B cell (primary cell): ENCODE results near the gene ITPR1. TPM values are rescaled to one million over a fixed set of nuclear protein-coding genes. Genes with fewer than 3 reads are reported as not detected.

Experiments used
- ATAC-seq: fragments of 200-7000 bp; cut with Tn5 transposase; one replicate; pipeline ENCODE4 v1.10.0; 2021; ENCODE audit warnings: low read depth, mild to moderate bottlenecking, moderate number of reproducible peaks, moderate library complexity
- CTCF ChIA-PET: fragments of 350-600 bp; sonication (Branson Sonifier 250); formaldehyde crosslinking; loops from one replicate; lab custom pipeline; 2021; ENCODE audit warnings: antibody characterized with exemption, inconsistent platforms; lab: Charles Lee
- POLR2A ChIA-PET: fragments of 350-600 bp; sonication (Branson Sonifier 250); formaldehyde crosslinking; loops from one replicate; lab custom pipeline; 2021; ENCODE audit warnings: antibody characterized with exemption; lab: Charles Lee
- DNase-seq: peaks from one replicate; pipeline ENCODE4 v3.0.0; 2013
- H2AFZ ChIP-seq: 2 replicates; pipeline ENCODE4 v1.6.1; 2012; ENCODE audit warnings: mild to moderate bottlenecking, low read depth, low read length; ENCODE audit not compliant: insufficient read depth, poor library complexity, severe bottlenecking
- H3K27ac ChIP-seq, 2 donors: 1 replicate in 1 of 2; 2 replicates in 1 of 2; pipeline ENCODE4 v1.5.1; 2012 to 2013; ENCODE audit warnings: low read length in 2 of 2, mild to moderate bottlenecking in 2 of 2, moderate library complexity in 1 of 2
- H3K27me3 ChIP-seq, 4 experiments: fragments of 200-600 bp in 1 of 4; sonication (generic) in 1 of 4; replicated peaks in 1 of 4; 1 replicate in 2 of 4; 2 replicates in 2 of 4; pipeline versions ENCODE4 v1.6.1 to v1.7.0; 2013 to 2016; ENCODE audit warnings: low read length in 3 of 4, mild to moderate bottlenecking in 2 of 4, mixed read lengths in 1 of 4, moderate library complexity in 1 of 4; ENCODE audit not compliant: insufficient read depth in 4 of 4, control insufficient read depth in 3 of 4; ENCODE audit errors: control extremely low read depth in 1 of 4
- H3K36me3 ChIP-seq, 2 experiments: replicated peaks in 1 of 2; 1 replicate in 1 of 2; 2 replicates in 1 of 2; pipeline versions ENCODE4 v1.6.1 to v1.7.1; 2013; ENCODE audit warnings: low read length in 1 of 2; ENCODE audit not compliant: insufficient read depth in 2 of 2, control insufficient read depth in 1 of 2; ENCODE audit errors: control extremely low read depth in 1 of 2, extremely low read depth in 1 of 2
- H3K4me1 ChIP-seq, 2 donors: fragments of 200-600 bp in 1 of 2; sonication (generic) in 1 of 2; 1 replicate in 1 of 2; 2 replicates in 1 of 2; pipeline versions ENCODE4 v1.5.1 to v1.6.1; 2013 to 2017; ENCODE audit warnings: low read length in 2 of 2; ENCODE audit not compliant: control insufficient read depth in 2 of 2, insufficient read depth in 2 of 2
- H3K4me2 ChIP-seq: replicated peaks from 2 replicates; pipeline ENCODE3; 2012; ENCODE audit warnings: mild to moderate bottlenecking, low read depth, low read length; ENCODE audit not compliant: poor library complexity, severe bottlenecking
- H3K4me3 ChIP-seq, 5 experiments: fragments of 200-600 bp in 1 of 5; sonication (generic) in 1 of 5; 1 replicate in 3 of 5; 2 replicates in 2 of 5; pipeline versions ENCODE4 v1.5.1 to v1.7.0; 2011 to 2016; ENCODE audit warnings: low read length in 4 of 5, mild to moderate bottlenecking in 4 of 5, low read depth in 2 of 5, control low read depth in 1 of 5, moderate library complexity in 1 of 5; ENCODE audit not compliant: insufficient read depth in 1 of 5; ENCODE audit errors: control extremely low read depth in 1 of 5, extremely low read depth in 1 of 5
- H3K79me2 ChIP-seq: fragments of 200-600 bp; sonication (generic); one replicate; pipeline ENCODE4 v1.6.0; 2016; ENCODE audit warnings: low read length; ENCODE audit not compliant: control insufficient read depth, insufficient read depth
- H3K9ac ChIP-seq: fragments of 200-600 bp; sonication (generic); 2 replicates; pipeline ENCODE4 v1.6.1; 2017; ENCODE audit warnings: mild to moderate bottlenecking, low read length, moderate library complexity
- H3K9me3 ChIP-seq, 3 donors: one replicate each; pipeline versions ENCODE4 v1.6.1 to v1.7.1; 2013; ENCODE audit warnings: low read length in 2 of 3; ENCODE audit not compliant: control insufficient read depth in 2 of 3, insufficient read depth in 1 of 3; ENCODE audit errors: control extremely low read depth in 1 of 3
- H4K20me1 ChIP-seq: 2 replicates; pipeline ENCODE4 v1.6.0; 2012; ENCODE audit warnings: mild to moderate bottlenecking, low read length; ENCODE audit not compliant: insufficient read depth, control insufficient read depth, poor library complexity, severe bottlenecking
- H3K27ac Mint-ChIP-seq: one replicate; pipeline ENCODE4 v1.8.0; 2021; ENCODE audit warnings: mixed read lengths
- H3K27me3 Mint-ChIP-seq: one replicate; pipeline ENCODE4 v1.8.0; 2021; ENCODE audit warnings: mixed read lengths
- H3K4me1 Mint-ChIP-seq: one replicate; pipeline ENCODE4 v1.8.0; 2021; ENCODE audit warnings: mixed read lengths
- H3K4me3 Mint-ChIP-seq: one replicate; pipeline ENCODE4 v1.8.0; 2021; ENCODE audit warnings: mixed read lengths
- H3K9me3 Mint-ChIP-seq: one replicate; pipeline ENCODE4 v1.8.0; 2022; ENCODE audit warnings: mixed read lengths; ENCODE audit not compliant: insufficient read depth
- EZH2 ChIP-seq: IDR thresholded peaks from 2 replicates; pipeline ENCODE4 v1.6.1; 2012; ENCODE audit warnings: borderline replicate concordance, low read depth, mild to moderate bottlenecking, moderate library complexity, low read length; ENCODE audit not compliant: insufficient read depth, poor library complexity, severe bottlenecking
- WGBS: methylation state at CpG from one replicate; pipeline ENCODE4 v1.1.5; 2013; ENCODE audit warnings: missing lambda C conversion rate; ENCODE audit not compliant: insufficient coverage; 5-methylcytosine and 5-hydroxymethylcytosine counted together
- intact Hi-C: fragments of 100-400 bp; cut with micrococcal nuclease; formaldehyde crosslinking; loops from one replicate; pipeline ENCODE4 v1.10.0; 2022
- polyA plus RNA-seq: library from polyadenylated mRNA; depleted of rRNA; stranded (reverse); fragments of >200 nt; gene quantifications from 2 replicates; pipeline ENCODE4 v1.2.3, GENCODE V29; 2012
- total RNA-seq, 2 donors: library from RNA; stranded (reverse); fragments of 120-200 nt in 1 of 2; gene quantifications; 1 replicate in 1 of 2; 2 replicates in 1 of 2; pipeline versions ENCODE4 v1.2.3 to v1.2.4, GENCODE V29; 2013 to 2022
- TF ChIP-seq, protein P1 (sequence below): fragments of 200-600 bp; IDR thresholded peaks from one replicate; pipeline ENCODE4 v1.8.0; 2022; ENCODE audit warnings: antibody characterized with exemption, mild to moderate bottlenecking

ITPR1 gene
- total and polyA plus RNA-seq, 2 donors (not counting 1 experiment from before 2014, with no cell fraction given) = 64.0 to 332 TPM

DNA sequence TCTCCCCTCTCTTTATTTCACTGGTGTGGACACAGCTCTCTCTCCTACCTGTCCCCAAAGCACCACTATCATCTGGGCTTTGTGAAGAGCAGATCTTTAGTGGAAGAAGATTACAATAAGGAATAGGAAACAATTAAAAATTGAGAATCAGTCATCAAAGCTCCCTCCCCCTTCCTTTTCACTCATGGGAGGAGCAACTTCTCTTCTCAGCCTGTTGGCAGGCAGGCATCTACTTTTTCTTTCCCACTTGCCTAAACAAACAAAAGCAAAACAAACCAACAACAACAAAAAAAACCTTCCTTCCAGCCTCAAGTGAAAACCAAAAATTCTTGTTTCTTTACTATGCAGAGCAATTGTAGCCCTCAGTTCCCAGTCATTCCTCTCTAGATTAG lies 360.6 kb downstream of the ITPR1 start:
- Histone ChIP-seq H2AFZ (no peak overlapping the region), H3K9ac (no peak overlapping the region), H3K27ac (no peak overlapping the region), H3K9me3 (no peaks in the 10 kb centered on the region), H4K20me1 (no peaks in the 10 kb centered on the region), H3K4me2 (no peak overlapping the region), H3K4me1 (peaks cover 7 to 15% of the 10 kb centered on the region in 2 donors), H3K4me3 (no peak overlapping the region), H3K79me2 (no peaks in the 10 kb centered on the region), H3K36me3 (no peaks in the 10 kb centered on the region), H3K27me3 (no peaks in the 10 kb centered on the region)
- ATAC-seq = no peak
- peaks cover 32% of the 10 kb centered on the region for H3K4me1 Mint-ChIP-seq
- H3K9me3 Mint-ChIP-seq = no peaks in the 10 kb centered on the region
- intact Hi-C loops = no loop called here
- no peak overlapping the region for H3K27ac Mint-ChIP-seq
- POLR2A ChIA-PET = interaction anchor here (1.1 kb wide), 1 partner anchor 9 kb away, joined by 3 read pairs; no protein-coding TSS in a partner anchor
- TF ChIP-seq EZH2 = no peak
- TF ChIP-seq, protein P1, sequence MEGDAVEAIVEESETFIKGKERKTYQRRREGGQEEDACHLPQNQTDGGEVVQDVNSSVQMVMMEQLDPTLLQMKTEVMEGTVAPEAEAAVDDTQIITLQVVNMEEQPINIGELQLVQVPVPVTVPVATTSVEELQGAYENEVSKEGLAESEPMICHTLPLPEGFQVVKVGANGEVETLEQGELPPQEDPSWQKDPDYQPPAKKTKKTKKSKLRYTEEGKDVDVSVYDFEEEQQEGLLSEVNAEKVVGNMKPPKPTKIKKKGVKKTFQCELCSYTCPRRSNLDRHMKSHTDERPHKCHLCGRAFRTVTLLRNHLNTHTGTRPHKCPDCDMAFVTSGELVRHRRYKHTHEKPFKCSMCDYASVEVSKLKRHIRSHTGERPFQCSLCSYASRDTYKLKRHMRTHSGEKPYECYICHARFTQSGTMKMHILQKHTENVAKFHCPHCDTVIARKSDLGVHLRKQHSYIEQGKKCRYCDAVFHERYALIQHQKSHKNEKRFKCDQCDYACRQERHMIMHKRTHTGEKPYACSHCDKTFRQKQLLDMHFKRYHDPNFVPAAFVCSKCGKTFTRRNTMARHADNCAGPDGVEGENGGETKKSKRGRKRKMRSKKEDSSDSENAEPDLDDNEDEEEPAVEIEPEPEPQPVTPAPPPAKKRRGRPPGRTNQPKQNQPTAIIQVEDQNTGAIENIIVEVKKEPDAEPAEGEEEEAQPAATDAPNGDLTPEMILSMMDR = no peak
- CTCF ChIA-PET = no interaction called here
- DNase-seq = no peak
- no peak overlapping the region for H3K4me3 Mint-ChIP-seq
- no peaks in the 10 kb centered on the region for H3K27me3 Mint-ChIP-seq

DNA sequence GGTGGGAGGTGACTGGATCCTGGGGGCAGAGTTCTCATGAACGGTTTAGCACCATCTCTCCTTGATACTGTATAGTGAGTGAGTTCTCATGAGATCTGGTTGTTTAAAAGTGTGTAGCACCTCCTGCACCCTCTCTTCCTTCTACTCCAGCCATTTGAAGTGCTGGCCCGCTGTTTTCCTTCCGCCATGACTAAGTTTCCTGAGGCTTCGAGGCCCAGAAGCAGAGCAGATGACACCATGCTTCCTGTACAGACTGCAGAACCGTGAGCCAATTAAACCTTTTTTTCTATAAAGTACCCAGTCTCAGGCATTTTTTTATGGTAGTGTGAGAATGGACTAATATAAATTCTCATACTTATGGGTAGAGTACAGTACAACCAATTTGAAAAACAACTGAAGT lies 362.5 kb downstream of the ITPR1 start:
- Mint-ChIP-seq H3K4me3 (no peak overlapping the region), H3K9me3 (no peaks in the 10 kb centered on the region), H3K4me1 (peaks cover 14% of the 10 kb centered on the region), H3K27me3 (no peaks in the 10 kb centered on the region), H3K27ac (no peak overlapping the region)
- Histone ChIP-seq H4K20me1 (no peaks in the 10 kb centered on the region), H2AFZ (no peak overlapping the region), H3K9me3 (peaks cover 0 to 3% (median under 1%) of the 10 kb centered on the region in 3 donors), H3K27ac (no peak overlapping the region), H3K36me3 (no peaks in the 10 kb centered on the region), H3K27me3 (no peaks in the 10 kb centered on the region), H3K9ac (no peak overlapping the region), H3K4me1 (no peaks in the 10 kb centered on the region), H3K79me2 (no peaks in the 10 kb centered on the region), H3K4me2 (no peak overlapping the region), H3K4me3 (no peak overlapping the region)
- CTCF ChIA-PET = no interaction called here
- intact Hi-C loops = no loop called here
- WGBS = 59% methylated on average over 3 of the region's 5 CpGs
- TF ChIP-seq, protein P1 = no peak
- TF ChIP-seq EZH2 = no peak
- POLR2A ChIA-PET = no interaction called here
- DNase-seq (no peak), ATAC-seq (no peak)
